Measurements from ENCODE around the gene GBGT1. TPM values are rescaled to one million over a fixed set of nuclear protein-coding genes. Genes with fewer than 3 reads are reported as not detected.

GBGT1 gene
- total and polyA plus RNA-seq, 4 donors: 6.1 to 42.9 (median 23.2) TPM

- no peak for TF ChIP-seq CTCF (IDR thresholded peaks at IDR 0.05; ENCODE audit: control extremely low read depth, extremely low read depth)
- ATAC-seq (ENCODE audit: insufficient read depth, low FRiP score): no peak
- Histone ChIP-seq H3K27ac (ENCODE audit: low read depth in 1 of 2, low read length in 1 of 2) (no peak overlapping the region), H3K4me3 (no peak overlapping the region), H3K27me3 (ENCODE audit: control insufficient read depth in 3 of 3, insufficient read depth in 3 of 3, low read length in 2 of 3) (no peaks in the 10 kb centered on the region), H3K9ac (ENCODE audit: insufficient read depth in 1 of 2, low read length in 2 of 2) (no peak overlapping the region), H3K4me1 (ENCODE audit: control insufficient read depth in 5 of 5, insufficient read depth in 5 of 5, low read length in 5 of 5) (peaks cover under 1 to 19% (median 7%) of the 10 kb centered on the region in 5 donors), H3K36me3 (ENCODE audit: control insufficient read depth in 4 of 4, insufficient read depth in 4 of 4, low read length in 4 of 4) (peaks cover 16 to 57% (median 16%) of the 10 kb centered on the region in 4 donors), H3K9me3 (ENCODE audit: control insufficient read depth in 4 of 4, insufficient read depth in 3 of 4, low read length in 3 of 4) (no peaks in the 10 kb centered on the region)
- no peak for DNase-seq
- 94 to 95% methylated on average over 19 of the region's 19 CpGs for WGBS, 2 donors
Measured at GRCh38 chr9:133108794-133109641, 54.7 kb downstream of the GBGT1 start.

GRCh38 chr9:133107961-133108793 is 55.5 kb downstream of the GBGT1 start:
- H3K27me3 ChIP-seq (ENCODE audit: control insufficient read depth in 3 of 3, insufficient read depth in 3 of 3, low read length in 2 of 3): no peaks in the 10 kb centered on the region
- TF ChIP-seq CTCF (IDR thresholded peaks at IDR 0.05; ENCODE audit: control extremely low read depth, extremely low read depth): no peak
- H3K36me3 ChIP-seq (ENCODE audit: control insufficient read depth in 4 of 4, insufficient read depth in 4 of 4, low read length in 4 of 4): peaks cover 16 to 65% (median 16%) of the 10 kb centered on the region in 4 donors
- no peak for ATAC-seq (ENCODE audit: insufficient read depth, low FRiP score)
- H3K9me3 ChIP-seq (ENCODE audit: control insufficient read depth in 4 of 4, insufficient read depth in 3 of 4, low read length in 3 of 4): no peaks in the 10 kb centered on the region
- no peak overlapping the region for H3K27ac ChIP-seq (ENCODE audit: low read depth in 1 of 2, low read length in 1 of 2)
- no peak for DNase-seq
- H3K9ac ChIP-seq (ENCODE audit: insufficient read depth in 1 of 2, low read length in 2 of 2): no peak overlapping the region
- no peak overlapping the region for H3K4me3 ChIP-seq
- 95 to 96% methylated on average over 18 of the region's 18 CpGs for WGBS, 2 donors
- H3K4me1 ChIP-seq (ENCODE audit: control insufficient read depth in 5 of 5, insufficient read depth in 5 of 5, low read length in 5 of 5): peaks cover 0 to 11% (median 0%) of the 10 kb centered on the region in 5 donors

- no peaks in the 10 kb centered on the region for H3K9me3 ChIP-seq (ENCODE audit: control insufficient read depth in 4 of 4, insufficient read depth in 3 of 4, low read length in 3 of 4)
- H3K27me3 ChIP-seq (ENCODE audit: control insufficient read depth in 3 of 3, insufficient read depth in 3 of 3, low read length in 2 of 3): no peaks in the 10 kb centered on the region
- H3K27ac ChIP-seq (ENCODE audit: low read depth in 1 of 2, low read length in 1 of 2): no peak overlapping the region
- WGBS, 2 donors: 90 to 96% methylated on average over 11 to 13 of the region's 13 CpGs
- no peak for ATAC-seq (ENCODE audit: insufficient read depth, low FRiP score)
- no peak overlapping the region for H3K4me3 ChIP-seq
- H3K4me1 ChIP-seq (ENCODE audit: control insufficient read depth in 5 of 5, insufficient read depth in 5 of 5, low read length in 5 of 5): peaks cover 0 to 2% (median 0%) of the 10 kb centered on the region in 5 donors
- DNase-seq: no peak
- peaks cover 16 to 72% (median 20%) of the 10 kb centered on the region in 4 donors for H3K36me3 ChIP-seq (ENCODE audit: control insufficient read depth in 4 of 4, insufficient read depth in 4 of 4, low read length in 4 of 4)
- no peak overlapping the region for H3K9ac ChIP-seq (ENCODE audit: insufficient read depth in 1 of 2, low read length in 2 of 2)
- TF ChIP-seq CTCF (IDR thresholded peaks at IDR 0.05; ENCODE audit: control extremely low read depth, extremely low read depth): no peak
Measured at GRCh38 chr9:133107245-133107722, 56.4 kb downstream of the GBGT1 start.
